Activated CD8-positive, alpha-beta memory T cell treated with anti-CD3 and anti-CD28 coated beads for 48 hours (primary cell): Measurements from ENCODE around the gene ZNRF1.

Source experiments
- DNase-seq, 3 experiments: peaks; one replicate each; pipeline ENCODE4 v3.0.0-alpha.2; 2020; ENCODE audit warnings: low read depth in 2 of 3, low spot score in 2 of 3

ZNRF1 gene

GRCh38 chr16:75138636-75139035 is 139.8 kb downstream of the ZNRF1 start:
- DNase-seq, result no peak

GRCh38 chr16:75139498-75139897 is 140.7 kb downstream of the ZNRF1 start:
- DNase-seq, result no peak

DNA sequence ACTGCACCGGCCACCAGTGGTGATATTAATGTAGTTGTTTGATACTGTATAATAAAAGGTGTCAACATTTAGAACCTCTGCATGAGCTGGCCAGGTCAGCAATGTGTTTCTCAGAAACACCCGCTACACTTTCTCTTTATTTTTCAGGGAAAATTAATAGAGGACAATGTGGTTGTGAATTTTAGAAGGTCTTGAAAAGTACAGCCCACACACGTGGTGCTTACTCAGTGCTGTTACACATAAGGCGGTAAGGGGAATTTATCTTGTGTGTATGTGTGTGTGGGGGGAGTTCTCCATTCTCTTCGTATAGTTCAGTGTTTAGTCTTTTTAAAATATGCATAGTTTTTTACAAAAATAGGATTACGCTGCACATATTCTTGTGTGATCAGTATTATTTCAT is 145.1 kb downstream of the ZNRF1 start:
- DNase-seq, result no peak

DNA sequence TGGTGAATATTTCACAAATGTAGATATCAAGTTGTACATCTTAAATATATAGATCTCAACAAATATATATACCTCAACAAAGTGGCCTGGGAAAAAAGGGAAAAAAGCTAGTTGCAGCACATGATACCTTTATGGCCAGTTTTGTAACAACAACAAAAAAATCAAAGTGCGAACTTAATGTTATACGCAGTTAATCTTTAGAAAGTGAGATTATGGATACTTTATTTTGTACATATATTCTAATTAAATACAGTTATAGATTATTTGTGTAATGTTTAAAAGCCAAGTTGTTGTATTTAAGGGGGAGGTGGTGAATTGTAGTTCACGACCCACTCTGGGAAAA is 149.1 kb downstream of the ZNRF1 start:
- no peak for DNase-seq

GRCh38 chr16:75148311-75149195 is 149.7 kb downstream of the ZNRF1 start, which contains the start of gene ZFP1:
Gene ZFP1 (plus strand): TSS chr16:75148524. CDS start chr16:75152952, 4,428 bp downstream.
- peak; percentile 88 to 98 (median 96) for DNase-seq

DNA sequence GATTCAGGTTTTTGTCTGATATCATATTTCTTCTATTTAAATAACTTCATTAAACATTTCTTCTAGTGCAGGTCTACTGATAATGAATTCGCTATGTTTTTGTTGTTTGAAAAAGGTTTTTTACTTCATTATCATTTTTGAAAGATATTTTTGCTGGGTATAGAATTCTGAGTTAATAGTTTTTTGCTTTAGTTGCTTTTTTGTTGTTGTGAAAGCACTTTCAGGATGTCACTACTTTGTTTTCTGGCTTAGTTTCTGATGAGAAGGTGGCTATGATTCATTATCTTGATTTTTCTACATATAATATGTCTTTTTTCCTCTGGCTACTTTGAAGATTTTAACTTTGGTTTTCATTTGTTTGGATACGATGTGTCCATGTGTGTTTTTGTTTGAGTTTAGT is 153.0 kb downstream of the ZNRF1 start:
- no peak for DNase-seq

- no peak for DNase-seq
Measured at GRCh38 chr16:75152635-75153034, 153.8 kb downstream of the ZNRF1 start.

DNA sequence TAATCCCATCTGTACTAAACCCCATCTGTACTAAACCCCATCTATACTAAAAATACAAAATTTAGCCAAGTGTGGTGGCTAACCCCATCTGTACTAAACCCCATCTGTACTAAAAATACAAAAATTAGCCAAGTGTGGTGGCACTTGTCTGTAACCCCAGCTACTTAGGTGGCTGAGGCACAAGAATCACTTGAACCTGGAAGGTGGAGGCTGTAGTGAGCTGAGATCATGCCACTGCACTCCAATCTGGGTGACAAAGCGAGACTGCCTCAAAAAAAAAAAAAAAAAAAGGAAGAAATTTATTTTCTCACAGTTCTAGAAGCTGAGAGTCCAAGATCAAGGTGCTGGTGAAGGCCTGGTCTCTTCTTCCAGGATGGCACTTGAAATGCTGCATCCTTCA is 161.6 kb downstream of the ZNRF1 start:
- DNase-seq, result no peak
